ENCODE data around the gene PIP5K1B.

The PIP5K1B gene

GRCh38 chr9:69020301-69021145, 315.5 kb downstream of the PIP5K1B start:
- Histone ChIP-seq H3K4ac (ENCODE audit: low read length) (no peak overlapping the region), H2BK12ac (ENCODE audit: low read length) (no peak overlapping the region), H3K4me2 (ENCODE audit: insufficient read depth, low read length, poor library complexity, severe bottlenecking) (no peak overlapping the region), H2BK15ac (ENCODE audit: low read length) (no peak overlapping the region), H2AFZ (ENCODE audit: low read length) (no peak overlapping the region), H3K27me3 (ENCODE audit: control insufficient read depth in 3 of 3, insufficient read depth in 3 of 3, low read depth in 1 of 3, low read length in 3 of 3) (no peaks in the 10 kb centered on the region), H4K8ac (ENCODE audit: low read depth, low read length) (no peak overlapping the region), H3K4me3 (ENCODE audit: low read length in 2 of 2) (no peak overlapping the region), H3K9me3 (replicated peaks in 1 of 2; ENCODE audit: control insufficient read depth in 2 of 2, insufficient read depth in 1 of 2, low read depth in 1 of 2, low read length in 2 of 2) (no peaks in the 10 kb centered on the region), H3K27ac (replicated peaks; ENCODE audit: low read length) (no peak overlapping the region), H3K9ac (ENCODE audit: low read depth, low read length, poor library complexity) (no peak overlapping the region), H2AK5ac (ENCODE audit: low read depth, low read length) (no peak overlapping the region), H3K14ac (ENCODE audit: low read length) (no peak overlapping the region), H2BK120ac (ENCODE audit: low read depth, low read length) (no peak overlapping the region), H3K23ac (ENCODE audit: low read depth, low read length, poor library complexity) (no peak overlapping the region), H3K4me1 (ENCODE audit: control insufficient read depth in 2 of 2, insufficient read depth in 1 of 2, low read depth in 1 of 2, low read length in 2 of 2) (peaks cover 4% of the 10 kb centered on the region in 2 donors), H4K91ac (ENCODE audit: low read depth, low read length, poor library complexity) (no peak overlapping the region), H3K18ac (ENCODE audit: low read length) (no peak overlapping the region), H3K36me3 (replicated peaks in 1 of 2; ENCODE audit: control insufficient read depth in 2 of 2, insufficient read depth in 2 of 2, low read length in 2 of 2) (no peaks in the 10 kb centered on the region), H3K79me1 (ENCODE audit: low read depth, low read length) (no peaks in the 10 kb centered on the region), H2BK5ac (ENCODE audit: low read length) (no peak overlapping the region)
- WGBS, 2 donors (ENCODE audit: extremely low coverage in 2 of 2, insufficient read length in 2 of 2, insufficient replicate concordance in 1 of 2), result no CpG with 5 or more reads among the region's 8 CpGs
- no peak for DNase-seq (ENCODE audit: low spot score)

GRCh38 chr9:69023650-69024049, 318.6 kb downstream of the PIP5K1B start:
- no peak overlapping the region for H3K27ac ChIP-seq (replicated peaks; ENCODE audit: low read length)
- WGBS, 2 donors (ENCODE audit: extremely low coverage in 2 of 2, insufficient read length in 2 of 2, insufficient replicate concordance in 1 of 2), result no CpG with 5 or more reads among the region's 7 CpGs
- H3K4me2 ChIP-seq (ENCODE audit: insufficient read depth, low read length, poor library complexity, severe bottlenecking), result no peak overlapping the region
- no peak for DNase-seq (ENCODE audit: low spot score)
- H2BK12ac ChIP-seq (ENCODE audit: low read length), result no peak overlapping the region
- no peak overlapping the region for H2BK15ac ChIP-seq (ENCODE audit: low read length)
- no peak overlapping the region for H2AFZ ChIP-seq (ENCODE audit: low read length)
- no peaks in the 10 kb centered on the region for H3K79me1 ChIP-seq (ENCODE audit: low read depth, low read length)
- no peaks in the 10 kb centered on the region for H3K27me3 ChIP-seq (ENCODE audit: control insufficient read depth in 3 of 3, insufficient read depth in 3 of 3, low read depth in 1 of 3, low read length in 3 of 3)
- H4K91ac ChIP-seq (ENCODE audit: low read depth, low read length, poor library complexity), result no peak overlapping the region
- no peak overlapping the region for H2BK120ac ChIP-seq (ENCODE audit: low read depth, low read length)
- H3K4me3 ChIP-seq (ENCODE audit: low read length in 2 of 2), result no peak overlapping the region
- no peak overlapping the region for H2AK5ac ChIP-seq (ENCODE audit: low read depth, low read length)
- no peaks in the 10 kb centered on the region for H3K4me1 ChIP-seq (ENCODE audit: control insufficient read depth in 2 of 2, insufficient read depth in 1 of 2, low read depth in 1 of 2, low read length in 2 of 2)
- no peak overlapping the region for H3K18ac ChIP-seq (ENCODE audit: low read length)
- H3K36me3 ChIP-seq (replicated peaks in 1 of 2; ENCODE audit: control insufficient read depth in 2 of 2, insufficient read depth in 2 of 2, low read length in 2 of 2), result no peaks in the 10 kb centered on the region
- no peak overlapping the region for H3K14ac ChIP-seq (ENCODE audit: low read length)
- no peak overlapping the region for H3K9ac ChIP-seq (ENCODE audit: low read depth, low read length, poor library complexity)
- H3K4ac ChIP-seq (ENCODE audit: low read length), result no peak overlapping the region
- no peak overlapping the region for H3K23ac ChIP-seq (ENCODE audit: low read depth, low read length, poor library complexity)
- no peaks in the 10 kb centered on the region for H3K9me3 ChIP-seq (replicated peaks in 1 of 2; ENCODE audit: control insufficient read depth in 2 of 2, insufficient read depth in 1 of 2, low read depth in 1 of 2, low read length in 2 of 2)
- no peak overlapping the region for H2BK5ac ChIP-seq (ENCODE audit: low read length)
- no peak overlapping the region for H4K8ac ChIP-seq (ENCODE audit: low read depth, low read length)

GRCh38 chr9:69027355-69028097, 322.5 kb downstream of the PIP5K1B start:
- no peak overlapping the region for H3K4me2 ChIP-seq (ENCODE audit: insufficient read depth, low read length, poor library complexity, severe bottlenecking)
- H3K4me3 ChIP-seq (ENCODE audit: low read length in 2 of 2), result no peak overlapping the region
- H3K27ac ChIP-seq (replicated peaks; ENCODE audit: low read length), result no peak overlapping the region
- H3K23ac ChIP-seq (ENCODE audit: low read depth, low read length, poor library complexity), result no peak overlapping the region
- H2BK15ac ChIP-seq (ENCODE audit: low read length), result peak overlapping the region; percentile 17
- H3K4ac ChIP-seq (ENCODE audit: low read length), result no peak overlapping the region
- peaks cover 2 to 8% of the 10 kb centered on the region in 2 donors for H3K9me3 ChIP-seq (replicated peaks in 1 of 2; ENCODE audit: control insufficient read depth in 2 of 2, insufficient read depth in 1 of 2, low read depth in 1 of 2, low read length in 2 of 2)
- H3K18ac ChIP-seq (ENCODE audit: low read length), result peak overlapping the region; percentile 1
- WGBS, 2 donors (ENCODE audit: extremely low coverage in 2 of 2, insufficient read length in 2 of 2, insufficient replicate concordance in 1 of 2), result no CpG with 5 or more reads among the region's 5 CpGs
- no peaks in the 10 kb centered on the region for H3K4me1 ChIP-seq (ENCODE audit: control insufficient read depth in 2 of 2, insufficient read depth in 1 of 2, low read depth in 1 of 2, low read length in 2 of 2)
- H2BK5ac ChIP-seq (ENCODE audit: low read length), result no peak overlapping the region
- H3K79me1 ChIP-seq (ENCODE audit: low read depth, low read length), result no peaks in the 10 kb centered on the region
- H3K27me3 ChIP-seq (ENCODE audit: control insufficient read depth in 3 of 3, insufficient read depth in 3 of 3, low read depth in 1 of 3, low read length in 3 of 3), result no peaks in the 10 kb centered on the region
- H3K36me3 ChIP-seq (replicated peaks in 1 of 2; ENCODE audit: control insufficient read depth in 2 of 2, insufficient read depth in 2 of 2, low read length in 2 of 2), result no peaks in the 10 kb centered on the region
- peak; percentile 46 for DNase-seq (ENCODE audit: low spot score)
- H2BK120ac ChIP-seq (ENCODE audit: low read depth, low read length), result no peak overlapping the region
- H4K91ac ChIP-seq (ENCODE audit: low read depth, low read length, poor library complexity), result no peak overlapping the region
- peak overlapping the region; percentile 5 for H2AK5ac ChIP-seq (ENCODE audit: low read depth, low read length)
- H3K14ac ChIP-seq (ENCODE audit: low read length), result no peak overlapping the region
- H2BK12ac ChIP-seq (ENCODE audit: low read length), result no peak overlapping the region
- H2AFZ ChIP-seq (ENCODE audit: low read length), result no peak overlapping the region
- no peak overlapping the region for H3K9ac ChIP-seq (ENCODE audit: low read depth, low read length, poor library complexity)
- H4K8ac ChIP-seq (ENCODE audit: low read depth, low read length), result no peak overlapping the region

GRCh38 chr9:69028754-69029153, 323.7 kb downstream of the PIP5K1B start:
- Histone ChIP-seq H2AFZ (ENCODE audit: low read length) (no peak overlapping the region), H3K27ac (replicated peaks; ENCODE audit: low read length) (no peak overlapping the region), H4K91ac (ENCODE audit: low read depth, low read length, poor library complexity) (no peak overlapping the region), H3K79me1 (ENCODE audit: low read depth, low read length) (no peaks in the 10 kb centered on the region), H3K9me3 (replicated peaks in 1 of 2; ENCODE audit: control insufficient read depth in 2 of 2, insufficient read depth in 1 of 2, low read depth in 1 of 2, low read length in 2 of 2) (peaks cover 2 to 8% of the 10 kb centered on the region in 2 donors), H3K9ac (ENCODE audit: low read depth, low read length, poor library complexity) (no peak overlapping the region), H3K4ac (ENCODE audit: low read length) (no peak overlapping the region), H2BK120ac (ENCODE audit: low read depth, low read length) (no peak overlapping the region), H3K23ac (ENCODE audit: low read depth, low read length, poor library complexity) (no peak overlapping the region), H3K4me1 (ENCODE audit: control insufficient read depth in 2 of 2, insufficient read depth in 1 of 2, low read depth in 1 of 2, low read length in 2 of 2) (no peaks in the 10 kb centered on the region), H3K36me3 (replicated peaks in 1 of 2; ENCODE audit: control insufficient read depth in 2 of 2, insufficient read depth in 2 of 2, low read length in 2 of 2) (no peaks in the 10 kb centered on the region), H2BK12ac (ENCODE audit: low read length) (no peak overlapping the region), H3K14ac (ENCODE audit: low read length) (no peak overlapping the region), H2AK5ac (ENCODE audit: low read depth, low read length) (no peak overlapping the region), H3K18ac (ENCODE audit: low read length) (no peak overlapping the region), H3K4me3 (ENCODE audit: low read length in 2 of 2) (no peak overlapping the region), H4K8ac (ENCODE audit: low read depth, low read length) (no peak overlapping the region), H3K4me2 (ENCODE audit: insufficient read depth, low read length, poor library complexity, severe bottlenecking) (no peak overlapping the region), H3K27me3 (ENCODE audit: control insufficient read depth in 3 of 3, insufficient read depth in 3 of 3, low read depth in 1 of 3, low read length in 3 of 3) (peaks cover 0 to 2% (median 0%) of the 10 kb centered on the region in 3 experiments), H2BK15ac (ENCODE audit: low read length) (no peak overlapping the region), H2BK5ac (ENCODE audit: low read length) (no peak overlapping the region)
- no peak for DNase-seq (ENCODE audit: low spot score)
- no CpG with 5 or more reads among the region's 2 CpGs for WGBS, 2 donors (ENCODE audit: extremely low coverage in 2 of 2, insufficient read length in 2 of 2, insufficient replicate concordance in 1 of 2)
